ENCODE measurements around the gene FGD2. TPM values are rescaled to one million over a fixed set of nuclear protein-coding genes. Genes with fewer than 3 reads are reported as not detected.

The FGD2 gene
- total and polyA plus RNA-seq, 10 donors, result 63.4 to 426 (median 270) TPM

- TF ChIP-seq POLR2A (IDR thresholded peaks at IDR 0.05) (no peak), POLR2AphosphoS5 (IDR thresholded peaks at IDR 0.05) (no peak)
- TF ChIP-seq, protein P1, sequence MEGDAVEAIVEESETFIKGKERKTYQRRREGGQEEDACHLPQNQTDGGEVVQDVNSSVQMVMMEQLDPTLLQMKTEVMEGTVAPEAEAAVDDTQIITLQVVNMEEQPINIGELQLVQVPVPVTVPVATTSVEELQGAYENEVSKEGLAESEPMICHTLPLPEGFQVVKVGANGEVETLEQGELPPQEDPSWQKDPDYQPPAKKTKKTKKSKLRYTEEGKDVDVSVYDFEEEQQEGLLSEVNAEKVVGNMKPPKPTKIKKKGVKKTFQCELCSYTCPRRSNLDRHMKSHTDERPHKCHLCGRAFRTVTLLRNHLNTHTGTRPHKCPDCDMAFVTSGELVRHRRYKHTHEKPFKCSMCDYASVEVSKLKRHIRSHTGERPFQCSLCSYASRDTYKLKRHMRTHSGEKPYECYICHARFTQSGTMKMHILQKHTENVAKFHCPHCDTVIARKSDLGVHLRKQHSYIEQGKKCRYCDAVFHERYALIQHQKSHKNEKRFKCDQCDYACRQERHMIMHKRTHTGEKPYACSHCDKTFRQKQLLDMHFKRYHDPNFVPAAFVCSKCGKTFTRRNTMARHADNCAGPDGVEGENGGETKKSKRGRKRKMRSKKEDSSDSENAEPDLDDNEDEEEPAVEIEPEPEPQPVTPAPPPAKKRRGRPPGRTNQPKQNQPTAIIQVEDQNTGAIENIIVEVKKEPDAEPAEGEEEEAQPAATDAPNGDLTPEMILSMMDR (IDR thresholded peaks at IDR 0.05 in 8 of 11, conservative IDR thresholded peaks at IDR 0.05 in 3 of 11), result no peak
- H3K27ac ChIP-seq, result peak overlapping the region in 3 of 8 donors; percentile 40 to 94 (median 91)
- no peaks in the 10 kb centered on the region for H3K36me3 ChIP-seq
- H3K4me3 ChIP-seq, result no peak overlapping the region
- intact Hi-C loops (cut with DNase I; ENCODE audit: low total_unique reads), result no loop called here
- no peaks in the 10 kb centered on the region for H3K27me3 ChIP-seq (replicated peaks in 1 of 7)
- H3K4me1 ChIP-seq, result peaks cover 33 to 61% (median 51%) of the 10 kb centered on the region in 6 donors
- 72 to 84% (median 77%) methylated on average over 4 to 5 of the region's 5 CpGs for WGBS, 5 donors
- DNase-seq, result peak; percentile 73
- no peaks in the 10 kb centered on the region for H3K9me3 ChIP-seq
These were observed 41.9 kb downstream of the FGD2 start for GRCh38 chr6:37047346-37047688.

GRCh38 chr6:37047689-37048402, 42.4 kb downstream of the FGD2 start:
- WGBS, 5 donors, result 71 to 79% (median 74%) methylated on average over 10 of the region's 10 CpGs
- intact Hi-C loops (cut with DNase I; ENCODE audit: low total_unique reads), result no loop called here
- Histone ChIP-seq H3K27me3 (replicated peaks in 1 of 7) (no peaks in the 10 kb centered on the region), H3K27ac (peak overlapping the region in 4 of 8 donors; percentile 89 to 94 (median 92)), H3K4me3 (no peak overlapping the region), H3K9me3 (no peaks in the 10 kb centered on the region), H3K36me3 (no peaks in the 10 kb centered on the region), H3K4me1 (peaks cover 33 to 65% (median 54%) of the 10 kb centered on the region in 6 donors)
- DNase-seq, result peak; percentile 64
- TF ChIP-seq, protein P1 (IDR thresholded peaks at IDR 0.05 in 8 of 11, conservative IDR thresholded peaks at IDR 0.05 in 3 of 11), result no peak
- TF ChIP-seq POLR2A (IDR thresholded peaks at IDR 0.05) (no peak), POLR2AphosphoS5 (IDR thresholded peaks at IDR 0.05) (no peak)

DNA sequence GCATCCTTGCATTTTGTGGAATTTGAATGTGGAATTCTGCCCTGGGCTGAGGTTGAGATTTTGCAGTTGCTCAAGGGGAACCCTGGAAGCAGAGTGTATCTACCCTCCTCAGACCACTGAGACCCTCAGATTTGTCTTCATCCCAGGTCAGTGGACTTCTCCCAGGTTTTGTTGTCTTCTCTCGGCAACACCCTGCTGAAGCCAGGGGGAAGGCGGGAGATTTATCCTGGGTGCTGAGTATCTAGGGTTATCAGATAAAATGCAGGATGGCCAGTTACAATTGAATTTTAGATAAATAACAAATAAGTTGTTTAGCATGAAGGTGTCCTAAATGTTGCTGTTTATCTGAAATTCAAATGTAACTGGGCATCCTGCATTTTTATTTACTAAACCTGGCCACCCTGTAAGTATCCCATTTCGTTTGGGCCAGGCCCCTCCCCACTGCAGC, 43.0 kb downstream of the FGD2 start:
- Histone ChIP-seq H3K27me3 (replicated peaks in 1 of 7) (no peaks in the 10 kb centered on the region), H3K4me1 (peaks cover 33 to 65% (median 54%) of the 10 kb centered on the region in 6 donors), H3K9me3 (no peaks in the 10 kb centered on the region), H3K4me3 (no peak overlapping the region), H3K27ac (peak overlapping the region in 5 of 8 donors; percentile 81 to 94 (median 91)), H3K36me3 (no peaks in the 10 kb centered on the region)
- no peak for DNase-seq
- TF ChIP-seq, protein P1 (IDR thresholded peaks at IDR 0.05 in 8 of 11, conservative IDR thresholded peaks at IDR 0.05 in 3 of 11), result no peak
- TF ChIP-seq POLR2A (IDR thresholded peaks at IDR 0.05) (no peak), POLR2AphosphoS5 (IDR thresholded peaks at IDR 0.05) (no peak)
- WGBS, 5 donors, result 47 to 67% (median 59%) methylated on average over 3 of the region's 3 CpGs
- intact Hi-C loops (cut with DNase I; ENCODE audit: low total_unique reads), result no loop called here
